ENCODE measurements around the gene UQCRFS1. TPM values are rescaled to one million over a fixed set of nuclear protein-coding genes. Genes with fewer than 3 reads are reported as not detected.
"Not testable (repeated sequence)": the region's sequence is repeated elsewhere in the genome, so short reads cannot be mapped to it uniquely, and the experiment has no call there.

Gene UQCRFS1
- total RNA-seq, 6 experiments from 2014 or later, result 35.0 to 40.6 (median 36.6) TPM

DNA sequence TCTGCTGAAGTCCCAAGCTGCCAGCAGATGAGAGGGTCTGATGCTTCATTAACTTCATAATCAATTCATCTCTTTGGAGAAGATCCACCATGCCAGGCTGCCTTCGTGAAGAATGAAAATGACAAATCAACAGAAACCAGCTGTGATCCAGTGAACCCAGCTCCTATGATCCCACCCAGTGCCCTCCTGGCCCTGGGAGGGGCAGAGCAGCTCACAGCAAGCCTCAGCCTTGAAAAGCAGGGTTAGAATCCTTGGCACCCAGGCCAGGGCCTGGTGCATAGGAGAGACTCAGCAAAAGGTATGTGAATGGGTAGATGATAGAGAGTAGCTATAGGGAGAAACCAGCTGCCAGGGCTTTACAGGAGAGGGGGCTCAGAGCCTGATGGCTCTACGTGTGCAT is 43.6 kb upstream of the UQCRFS1 start:
- H3K9me3 Mint-ChIP-seq, result no peaks in the 10 kb centered on the region
- H3K27ac Mint-ChIP-seq, result no peak overlapping the region
- no peak overlapping the region for H3K4me3 Mint-ChIP-seq
- H3K36me3 Mint-ChIP-seq (ENCODE audit: low read depth), result no peaks in the 10 kb centered on the region
- H3K27me3 Mint-ChIP-seq (ENCODE audit: insufficient read depth), result peaks cover 6% of the 10 kb centered on the region
- DNase-seq, result no peak
- TF ChIP-seq, protein P1, sequence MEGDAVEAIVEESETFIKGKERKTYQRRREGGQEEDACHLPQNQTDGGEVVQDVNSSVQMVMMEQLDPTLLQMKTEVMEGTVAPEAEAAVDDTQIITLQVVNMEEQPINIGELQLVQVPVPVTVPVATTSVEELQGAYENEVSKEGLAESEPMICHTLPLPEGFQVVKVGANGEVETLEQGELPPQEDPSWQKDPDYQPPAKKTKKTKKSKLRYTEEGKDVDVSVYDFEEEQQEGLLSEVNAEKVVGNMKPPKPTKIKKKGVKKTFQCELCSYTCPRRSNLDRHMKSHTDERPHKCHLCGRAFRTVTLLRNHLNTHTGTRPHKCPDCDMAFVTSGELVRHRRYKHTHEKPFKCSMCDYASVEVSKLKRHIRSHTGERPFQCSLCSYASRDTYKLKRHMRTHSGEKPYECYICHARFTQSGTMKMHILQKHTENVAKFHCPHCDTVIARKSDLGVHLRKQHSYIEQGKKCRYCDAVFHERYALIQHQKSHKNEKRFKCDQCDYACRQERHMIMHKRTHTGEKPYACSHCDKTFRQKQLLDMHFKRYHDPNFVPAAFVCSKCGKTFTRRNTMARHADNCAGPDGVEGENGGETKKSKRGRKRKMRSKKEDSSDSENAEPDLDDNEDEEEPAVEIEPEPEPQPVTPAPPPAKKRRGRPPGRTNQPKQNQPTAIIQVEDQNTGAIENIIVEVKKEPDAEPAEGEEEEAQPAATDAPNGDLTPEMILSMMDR (IDR thresholded peaks at IDR 0.05), result no peak
- H3K4me1 Mint-ChIP-seq (ENCODE audit: low read depth), result no peaks in the 10 kb centered on the region

DNA sequence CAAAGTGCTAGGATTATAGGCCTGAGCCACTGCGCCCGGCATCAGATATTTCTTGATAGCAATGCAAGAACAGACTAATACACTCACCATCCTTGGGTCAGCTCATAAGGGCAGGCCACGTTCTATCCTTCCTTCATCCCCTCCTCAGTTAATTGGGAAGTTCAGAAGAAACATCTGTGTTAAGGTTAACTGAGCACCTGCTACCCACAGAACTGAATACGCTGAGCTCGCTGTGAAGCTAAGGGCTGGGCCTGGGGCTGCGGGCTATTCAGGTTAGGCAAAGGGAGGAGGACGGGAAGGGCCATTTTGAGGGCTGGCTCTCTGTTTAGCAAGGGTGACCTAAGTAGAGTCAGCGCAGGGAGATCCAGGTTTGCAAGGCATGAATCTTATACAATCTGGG is 43.0 kb upstream of the UQCRFS1 start:
- TF ChIP-seq, protein P1 (IDR thresholded peaks at IDR 0.05), result no peak
- Mint-ChIP-seq H3K4me1 (ENCODE audit: low read depth) (no peaks in the 10 kb centered on the region), H3K36me3 (ENCODE audit: low read depth) (no peaks in the 10 kb centered on the region), H3K27me3 (ENCODE audit: insufficient read depth) (peaks cover 6% of the 10 kb centered on the region), H3K9me3 (no peaks in the 10 kb centered on the region), H3K27ac (no peak overlapping the region), H3K4me3 (no peak overlapping the region)
- no peak for DNase-seq

DNA sequence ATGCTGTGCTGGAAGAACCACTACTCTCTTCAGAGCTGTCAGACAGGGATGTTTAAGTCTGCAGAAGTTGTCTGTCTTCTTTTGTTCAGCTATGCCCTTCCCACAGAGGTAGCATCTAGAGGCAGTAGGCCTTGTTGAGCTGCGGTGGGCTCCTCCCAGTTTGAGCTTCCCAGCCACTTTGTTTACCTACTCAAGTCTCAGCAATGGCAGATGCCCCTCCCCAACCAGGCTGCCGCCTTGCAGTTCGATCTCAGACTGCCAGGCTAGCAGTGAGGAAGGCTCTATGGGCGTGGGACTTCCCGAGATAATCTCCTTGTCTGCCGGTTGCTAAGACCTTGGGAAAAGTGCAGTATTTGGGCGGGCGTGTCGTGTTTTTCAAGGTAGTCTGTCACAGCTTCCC is 42.1 kb upstream of the UQCRFS1 start:
- TF ChIP-seq, protein P1 (IDR thresholded peaks at IDR 0.05), result no peak
- Mint-ChIP-seq H3K4me1 (ENCODE audit: low read depth) (no peaks in the 10 kb centered on the region), H3K27me3 (ENCODE audit: insufficient read depth) (peaks cover 4% of the 10 kb centered on the region), H3K36me3 (ENCODE audit: low read depth) (no peaks in the 10 kb centered on the region), H3K27ac (no peak overlapping the region), H3K9me3 (no peaks in the 10 kb centered on the region), H3K4me3 (no peak overlapping the region)
- DNase-seq, result no peak

DNA sequence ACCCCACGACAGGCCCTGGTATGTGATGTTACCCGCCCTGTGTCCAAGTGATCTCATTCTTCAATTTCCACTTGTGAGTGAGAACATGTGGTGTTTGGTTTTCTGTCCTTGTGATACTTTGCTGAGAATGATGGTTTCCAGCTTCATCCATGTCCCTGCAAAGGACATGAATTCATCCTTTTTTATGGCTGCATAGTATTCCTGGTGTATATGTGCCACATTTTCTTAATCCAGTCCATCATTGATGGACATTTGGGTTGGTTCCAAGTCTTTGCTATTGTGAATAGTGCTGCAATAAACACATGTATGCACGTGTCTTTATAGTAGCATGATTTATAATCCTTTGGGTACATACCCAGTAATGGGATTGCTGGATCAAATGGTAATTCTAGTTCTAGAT is 36.8 kb upstream of the UQCRFS1 start:
- H3K36me3 Mint-ChIP-seq (ENCODE audit: low read depth); H3K27ac Mint-ChIP-seq; H3K4me1 Mint-ChIP-seq (ENCODE audit: low read depth); DNase-seq; H3K4me3 Mint-ChIP-seq; H3K9me3 Mint-ChIP-seq: not testable (repeated sequence)
- H3K27me3 Mint-ChIP-seq (ENCODE audit: insufficient read depth), result peaks cover 10% of the 10 kb centered on the region

DNA sequence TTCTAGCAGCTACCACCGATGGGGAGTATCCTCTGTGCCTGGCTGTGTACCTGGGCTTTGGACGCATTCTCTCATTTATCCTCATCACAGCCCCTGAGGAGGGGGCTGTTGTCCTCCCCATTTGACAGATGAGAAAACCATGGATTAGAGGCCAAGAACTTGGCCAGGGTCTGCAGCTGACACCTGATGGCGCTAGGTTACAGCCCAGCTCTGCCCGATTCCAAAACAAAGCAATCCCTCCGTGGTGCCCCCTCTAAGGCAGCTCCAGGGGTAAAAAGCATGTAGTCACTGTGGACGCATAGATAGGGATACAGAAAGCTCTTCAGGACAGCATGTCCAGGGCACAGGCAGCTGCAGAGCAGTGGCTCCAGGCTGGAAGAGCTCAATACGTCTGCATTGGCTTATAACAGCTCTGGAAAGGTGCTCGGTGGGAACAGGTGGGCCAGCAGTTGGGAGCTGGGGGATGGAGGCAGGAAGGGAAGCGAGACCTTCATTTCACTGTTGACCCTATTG is 35.4 kb upstream of the UQCRFS1 start:
- Mint-ChIP-seq H3K4me1 (ENCODE audit: low read depth) (no peaks in the 10 kb centered on the region), H3K27me3 (ENCODE audit: insufficient read depth) (peaks cover 10% of the 10 kb centered on the region), H3K27ac (no peak overlapping the region), H3K36me3 (ENCODE audit: low read depth) (no peaks in the 10 kb centered on the region), H3K4me3 (no peak overlapping the region), H3K9me3 (no peaks in the 10 kb centered on the region)
- TF ChIP-seq, protein P1 (IDR thresholded peaks at IDR 0.05), result no peak
- DNase-seq, result no peak

DNA sequence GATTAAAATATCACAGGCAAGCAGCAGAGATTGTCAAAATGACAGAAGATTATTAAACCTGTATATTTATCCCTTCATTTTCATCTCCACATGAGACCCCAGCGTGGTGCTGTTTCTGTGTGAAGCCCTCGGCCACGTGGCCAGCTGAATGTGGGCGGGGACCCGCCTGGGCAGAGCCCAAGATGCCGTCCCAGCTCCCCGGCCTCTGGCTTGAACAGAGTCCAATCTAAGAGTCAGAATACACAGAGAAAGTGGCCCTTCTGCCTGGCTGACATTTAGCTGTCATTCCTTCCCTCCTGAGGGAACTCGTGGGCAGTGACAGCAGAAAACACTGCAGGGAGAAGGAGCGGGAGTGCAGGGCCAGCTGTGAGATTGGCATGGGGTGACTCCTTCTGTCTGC is 34.9 kb upstream of the UQCRFS1 start:
- no peaks in the 10 kb centered on the region for H3K9me3 Mint-ChIP-seq
- H3K4me1 Mint-ChIP-seq (ENCODE audit: low read depth), result no peaks in the 10 kb centered on the region
- H3K4me3 Mint-ChIP-seq, result no peak overlapping the region
- no peaks in the 10 kb centered on the region for H3K36me3 Mint-ChIP-seq (ENCODE audit: low read depth)
- no peak for DNase-seq
- peaks cover 10% of the 10 kb centered on the region for H3K27me3 Mint-ChIP-seq (ENCODE audit: insufficient read depth)
- TF ChIP-seq, protein P1 (IDR thresholded peaks at IDR 0.05), result no peak
- H3K27ac Mint-ChIP-seq, result no peak overlapping the region

All from HFFc6 (cell line).